22Rv1 (cell line): ENCODE measurements around the gene CHST13.

Source experiments
- ZFX ChIP-seq: fragments of 450-650 bp; IDR thresholded peaks from 2 replicates; pipeline ENCODE4 v1.6.1; 2017; ENCODE audit warnings: antibody characterized with exemption, borderline replicate concordance
- TF ChIP-seq, protein P1 (sequence below): fragments of 450-650 bp; IDR thresholded peaks from 2 replicates; pipeline ENCODE4 v1.5.1; 2017; ENCODE audit warnings: mild to moderate bottlenecking

DNA sequence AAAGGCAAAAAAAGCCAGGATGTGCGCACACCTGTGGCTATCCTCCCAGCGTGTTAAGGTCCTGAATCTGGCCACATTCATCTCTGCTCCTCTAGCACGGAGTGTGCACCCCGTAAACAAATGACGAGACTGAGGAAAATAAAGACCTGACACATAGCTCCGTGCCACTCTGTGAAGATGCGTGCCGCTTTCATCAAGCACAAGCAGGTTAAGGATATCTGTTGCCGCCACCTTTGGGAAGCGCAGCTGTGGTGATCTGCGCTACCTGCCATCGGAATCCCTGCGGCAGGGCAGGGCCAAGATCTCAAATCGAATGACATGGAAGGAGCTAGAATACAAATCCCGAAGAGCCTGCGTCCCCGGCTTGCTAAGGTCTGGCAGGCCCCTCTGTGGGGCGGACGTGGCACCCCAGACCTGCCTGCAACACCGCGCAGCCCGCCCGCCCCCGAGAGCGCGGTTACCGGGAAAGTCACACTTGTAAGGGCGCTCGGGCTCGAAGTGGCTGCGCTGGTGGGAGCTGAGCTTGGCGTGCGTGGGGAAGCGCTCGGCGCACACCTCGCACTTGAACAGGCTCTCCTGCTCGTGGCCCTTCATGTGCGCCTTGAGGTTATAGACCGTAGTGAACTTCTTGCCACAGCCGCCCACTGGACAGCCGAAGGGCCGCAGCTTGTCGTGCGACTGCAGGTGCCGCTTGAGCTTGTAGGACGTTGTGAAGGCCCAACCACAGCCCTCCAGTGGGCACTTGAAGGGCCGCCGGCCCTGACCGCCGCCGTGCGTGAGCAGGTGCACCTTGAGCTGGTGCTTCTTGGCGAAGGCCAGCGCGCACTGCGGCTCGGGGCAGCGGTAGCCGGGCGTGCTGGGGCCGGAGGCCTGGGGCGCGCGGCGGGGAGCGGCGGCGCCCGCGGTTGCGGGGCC, 49.2 kb upstream of the CHST13 start:
- TF ChIP-seq, protein P1, sequence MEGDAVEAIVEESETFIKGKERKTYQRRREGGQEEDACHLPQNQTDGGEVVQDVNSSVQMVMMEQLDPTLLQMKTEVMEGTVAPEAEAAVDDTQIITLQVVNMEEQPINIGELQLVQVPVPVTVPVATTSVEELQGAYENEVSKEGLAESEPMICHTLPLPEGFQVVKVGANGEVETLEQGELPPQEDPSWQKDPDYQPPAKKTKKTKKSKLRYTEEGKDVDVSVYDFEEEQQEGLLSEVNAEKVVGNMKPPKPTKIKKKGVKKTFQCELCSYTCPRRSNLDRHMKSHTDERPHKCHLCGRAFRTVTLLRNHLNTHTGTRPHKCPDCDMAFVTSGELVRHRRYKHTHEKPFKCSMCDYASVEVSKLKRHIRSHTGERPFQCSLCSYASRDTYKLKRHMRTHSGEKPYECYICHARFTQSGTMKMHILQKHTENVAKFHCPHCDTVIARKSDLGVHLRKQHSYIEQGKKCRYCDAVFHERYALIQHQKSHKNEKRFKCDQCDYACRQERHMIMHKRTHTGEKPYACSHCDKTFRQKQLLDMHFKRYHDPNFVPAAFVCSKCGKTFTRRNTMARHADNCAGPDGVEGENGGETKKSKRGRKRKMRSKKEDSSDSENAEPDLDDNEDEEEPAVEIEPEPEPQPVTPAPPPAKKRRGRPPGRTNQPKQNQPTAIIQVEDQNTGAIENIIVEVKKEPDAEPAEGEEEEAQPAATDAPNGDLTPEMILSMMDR = no peak
- TF ChIP-seq ZFX = no peak
